ENCODE measurements around the gene DLX1. TPM values are rescaled to one million over a fixed set of nuclear protein-coding genes. Genes with fewer than 3 reads are reported as not detected.

DLX1 gene
- total and polyA plus RNA-seq, 2 of the 8 experiments (the other 6 are each of a cell fraction or from before 2014, with no cell fraction given), result 0.11 TPM; not detected in 1

DNA sequence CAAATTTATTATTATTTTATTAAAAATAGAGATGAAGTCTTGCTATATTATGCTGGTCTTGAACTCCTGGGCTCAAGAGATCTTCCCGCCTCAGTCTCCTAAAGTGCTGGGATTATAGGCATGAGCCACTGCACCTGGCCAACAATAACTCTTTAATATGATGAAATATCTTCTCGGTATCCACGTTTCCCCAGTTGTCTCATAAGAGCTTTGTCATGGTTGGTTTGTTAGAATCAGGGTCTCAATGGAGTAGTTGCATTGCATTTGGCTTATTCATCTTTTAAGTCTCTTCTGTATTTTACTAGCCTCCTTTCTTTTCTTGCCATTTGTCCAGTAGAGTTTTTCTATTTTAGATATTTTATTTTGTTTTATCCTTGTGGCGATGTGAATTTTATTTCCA lies 50.1 kb downstream of the DLX1 start (continued):
- no peak for TF ChIP-seq SP1 (IDR thresholded peaks at IDR 0.05; ENCODE audit: low read depth, low read length)

Data from H1 (cell line).